HG03354 (cell line): ENCODE data around the gene GALNT18.

Experiments
- ATAC-seq: cut with Tn5 transposase; IDR thresholded peaks from one replicate; pipeline ENCODE4 v1.9.1; 2021; ENCODE audit warnings: mild to moderate bottlenecking; ENCODE audit not compliant: unreplicated experiment, poor library complexity, severe bottlenecking

Gene GALNT18

GRCh38 chr11:11446564-11446963 is 175.2 kb downstream of the GALNT18 start:
- no peak for ATAC-seq

DNA sequence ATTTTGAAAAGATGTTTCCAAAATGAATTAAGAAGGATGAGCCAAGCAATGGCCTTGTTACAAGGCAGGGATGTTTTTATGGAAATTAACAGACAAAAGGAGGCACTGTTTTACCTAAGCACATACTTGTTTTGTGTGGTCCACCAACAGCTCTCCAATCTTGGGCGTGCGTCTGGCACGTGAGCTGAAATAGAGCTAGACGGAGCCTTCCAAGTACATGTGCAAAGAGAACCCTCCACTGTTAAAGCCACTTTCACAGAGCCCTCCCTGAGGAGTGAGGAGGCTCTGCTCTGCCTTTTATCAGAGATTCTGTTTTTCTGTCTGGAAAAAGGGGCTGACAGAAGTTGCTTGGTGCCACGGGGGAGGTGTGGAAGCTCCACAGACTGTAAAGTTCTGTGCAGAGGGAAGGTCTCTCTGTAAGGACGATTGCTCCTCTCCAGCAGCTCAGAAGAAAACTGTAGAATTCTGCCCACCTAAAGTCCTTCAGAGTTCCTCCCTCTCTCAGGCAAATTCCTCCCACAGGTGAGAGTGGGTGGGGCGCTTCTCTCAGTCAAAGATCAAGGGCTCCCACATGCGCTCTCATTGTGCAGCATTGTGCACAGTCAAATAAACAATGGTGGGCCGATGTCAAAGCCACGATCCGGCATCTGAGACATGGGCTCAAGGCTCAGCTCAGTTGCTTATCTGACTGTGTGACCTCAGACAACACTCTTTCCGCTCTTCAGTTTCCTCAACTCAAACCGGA is 176.2 kb downstream of the GALNT18 start:
- ATAC-seq = no peak

DNA sequence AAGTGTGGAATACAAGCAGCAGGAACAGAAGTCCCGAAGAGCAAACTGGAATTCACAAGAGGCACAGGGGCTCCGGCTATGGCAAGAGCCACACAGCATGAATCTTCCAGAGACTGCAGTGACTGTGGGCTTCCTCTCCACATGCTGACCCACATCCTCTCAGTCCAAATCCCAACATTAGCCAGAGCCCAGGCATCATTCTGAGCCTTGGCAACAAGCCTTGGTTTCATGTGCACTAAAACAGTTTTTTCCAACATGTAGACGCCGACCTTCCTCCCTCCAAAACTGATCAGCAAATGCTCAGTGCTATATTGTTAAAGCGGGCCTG is 177.0 kb downstream of the GALNT18 start:
- no peak for ATAC-seq

DNA sequence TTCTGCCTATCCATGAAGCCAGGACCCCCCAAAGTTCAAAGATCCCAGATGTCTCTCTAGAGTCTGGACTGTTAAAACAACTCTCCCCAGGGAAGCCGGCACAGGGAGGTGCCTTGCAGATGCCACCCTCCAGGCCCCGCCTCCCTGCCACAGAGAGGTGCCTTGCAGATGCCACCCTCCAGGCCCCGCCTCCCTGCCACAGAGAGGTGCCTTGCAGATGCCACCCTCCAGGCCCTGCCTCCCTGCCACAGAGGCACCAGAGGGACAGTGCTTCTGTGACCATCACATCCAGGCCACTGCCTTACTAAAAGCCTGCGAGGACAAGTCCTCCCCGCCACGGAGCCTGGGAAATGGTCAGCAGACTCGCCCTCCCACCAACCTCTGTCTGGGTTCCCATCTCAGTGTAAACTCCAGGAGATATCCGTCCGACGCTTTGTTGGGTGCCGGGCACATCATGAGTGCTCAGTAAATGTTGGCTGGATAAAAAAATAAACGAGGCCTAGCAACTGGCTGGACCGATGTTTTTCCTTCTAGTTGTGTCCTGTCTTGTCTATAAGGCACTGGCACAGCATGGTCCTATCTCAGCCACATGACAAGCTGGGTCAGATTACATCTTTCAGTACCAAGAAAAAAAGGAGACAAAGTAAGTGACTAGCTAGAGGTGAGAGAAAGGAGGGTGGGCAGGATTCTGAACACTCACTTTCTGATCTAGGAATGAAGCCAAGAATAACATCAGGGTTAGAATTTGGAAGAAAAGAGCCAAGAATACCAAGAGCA is 177.6 kb downstream of the GALNT18 start:
- ATAC-seq = no peak

- no peak for ATAC-seq
Measured at GRCh38 chr11:11442791-11443190, 179.0 kb downstream of the GALNT18 start.

- no peak for ATAC-seq
Measured at GRCh38 chr11:11441516-11441915, 180.3 kb downstream of the GALNT18 start.

GRCh38 chr11:11441091-11441490 is 180.7 kb downstream of the GALNT18 start:
- ATAC-seq = no peak

GRCh38 chr11:11440144-11440543 is 181.7 kb downstream of the GALNT18 start:
- ATAC-seq = no peak

DNA sequence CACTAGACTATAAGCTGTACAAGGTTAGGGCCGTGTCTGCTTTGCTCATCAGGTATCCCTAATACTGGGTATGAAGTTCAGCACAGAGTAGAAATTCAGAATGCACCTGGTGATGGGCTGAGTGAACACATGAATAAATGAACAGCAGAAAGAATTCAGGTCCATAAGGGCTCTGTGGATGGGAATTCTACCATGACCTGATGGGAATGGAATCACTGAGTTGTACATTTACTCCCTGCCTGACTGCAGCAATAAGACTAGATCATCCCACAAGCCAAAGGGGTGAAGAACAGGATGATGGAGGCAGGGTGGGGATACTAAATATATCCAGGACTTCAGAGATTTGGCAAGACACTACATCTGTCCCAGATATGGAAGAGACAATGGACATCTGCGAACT is 182.2 kb downstream of the GALNT18 start:
- no peak for ATAC-seq

GRCh38 chr11:11436715-11437313 is 185.0 kb downstream of the GALNT18 start:
- ATAC-seq = no peak

DNA sequence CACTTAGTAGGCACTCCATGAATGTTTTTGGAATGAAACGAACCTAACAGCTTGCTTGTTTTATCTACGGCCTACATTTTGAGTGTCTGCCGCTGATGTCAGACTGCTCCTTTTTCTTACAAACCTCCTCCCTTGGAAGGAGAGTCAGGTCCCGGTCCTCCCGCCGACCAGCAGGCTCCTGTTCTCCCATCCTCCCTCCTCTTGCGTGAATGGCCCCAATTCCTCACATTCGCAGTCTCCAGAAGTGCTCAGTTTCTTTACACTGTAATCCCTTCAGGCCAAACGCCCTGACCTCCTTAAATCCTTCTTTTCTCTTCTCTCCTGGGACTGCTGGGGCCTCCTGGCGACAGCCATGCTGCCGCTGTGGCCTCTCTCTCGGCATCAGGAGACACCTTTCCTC is 186.2 kb downstream of the GALNT18 start:
- ATAC-seq = no peak

- no peak for ATAC-seq
Measured at GRCh38 chr11:11433960-11434359, 187.8 kb downstream of the GALNT18 start.

DNA sequence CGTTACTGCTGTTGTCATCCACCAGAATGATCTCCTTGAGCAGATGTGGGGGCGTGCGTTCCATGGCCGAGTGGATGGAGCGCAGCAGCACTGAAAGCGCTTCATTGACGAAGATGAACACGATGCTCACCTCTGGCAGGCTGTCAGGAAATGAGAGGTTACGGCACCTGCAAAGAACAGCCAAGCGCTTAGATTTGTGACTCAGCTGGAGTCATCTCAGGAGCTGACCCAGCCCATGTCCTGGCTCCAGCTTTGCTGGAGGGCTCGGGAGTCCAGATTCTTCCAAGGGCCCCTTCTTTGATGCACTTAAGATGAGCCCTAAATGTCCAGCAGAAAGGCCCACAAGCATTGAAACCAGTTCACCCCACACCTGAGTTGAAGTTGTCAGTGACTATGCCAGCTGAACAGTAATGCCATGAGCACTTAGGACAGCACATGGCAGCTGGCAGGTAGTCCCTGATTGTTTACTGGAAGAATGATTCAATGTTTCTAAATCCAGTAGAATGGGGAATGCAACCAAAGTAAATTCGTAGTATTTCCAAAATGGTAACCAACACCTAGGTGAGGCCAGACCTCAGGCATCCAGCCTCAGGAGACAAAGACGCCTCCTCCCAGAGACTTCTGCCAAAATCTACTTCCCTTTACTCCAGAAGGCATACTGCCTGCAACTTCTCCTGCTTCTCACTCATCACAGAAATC is 189.0 kb downstream of the GALNT18 start:
- ATAC-seq = no peak

DNA sequence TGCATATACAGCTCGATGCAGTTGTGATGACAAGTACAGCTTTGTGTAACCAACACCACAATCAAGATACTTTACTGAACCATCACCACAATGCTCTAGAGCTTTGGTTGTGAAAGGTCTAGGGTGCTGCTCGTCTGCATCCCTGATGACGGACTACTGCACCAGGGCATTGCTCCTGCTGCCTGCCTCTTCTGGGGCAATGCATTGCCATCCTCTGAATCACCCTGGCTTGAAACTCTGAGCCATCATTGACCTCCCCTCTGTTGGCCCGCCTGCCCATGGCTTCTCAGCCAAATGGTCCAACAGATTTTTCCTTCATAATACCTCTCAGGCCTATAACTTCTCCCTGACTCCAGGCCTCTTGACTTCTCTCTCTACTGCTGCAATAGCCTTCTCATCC is 191.4 kb downstream of the GALNT18 start:
- ATAC-seq = no peak

- no peak for ATAC-seq
Measured at GRCh38 chr11:11428714-11429113, 193.1 kb downstream of the GALNT18 start.

DNA sequence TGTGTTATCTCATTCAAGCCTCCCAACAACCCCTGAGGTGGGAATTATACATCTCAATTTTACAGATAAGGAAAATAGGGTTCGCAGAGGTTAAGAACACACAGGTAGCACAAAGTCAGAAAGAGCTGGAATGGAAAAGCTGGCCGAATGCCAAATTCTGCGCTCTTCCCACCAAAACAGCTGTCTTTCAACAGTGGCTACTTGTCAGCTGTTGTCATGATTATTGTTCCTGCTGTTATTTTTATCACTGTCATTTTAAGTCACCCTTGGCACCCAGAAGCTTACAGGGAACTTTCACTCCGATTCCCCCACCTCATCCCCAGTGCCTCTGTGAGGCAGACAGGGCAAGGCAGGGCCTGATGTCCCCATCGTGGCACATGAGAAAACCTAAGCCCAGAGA is 194.3 kb downstream of the GALNT18 start:
- ATAC-seq = no peak

GRCh38 chr11:11427140-11427539 is 194.7 kb downstream of the GALNT18 start:
- no peak for ATAC-seq

DNA sequence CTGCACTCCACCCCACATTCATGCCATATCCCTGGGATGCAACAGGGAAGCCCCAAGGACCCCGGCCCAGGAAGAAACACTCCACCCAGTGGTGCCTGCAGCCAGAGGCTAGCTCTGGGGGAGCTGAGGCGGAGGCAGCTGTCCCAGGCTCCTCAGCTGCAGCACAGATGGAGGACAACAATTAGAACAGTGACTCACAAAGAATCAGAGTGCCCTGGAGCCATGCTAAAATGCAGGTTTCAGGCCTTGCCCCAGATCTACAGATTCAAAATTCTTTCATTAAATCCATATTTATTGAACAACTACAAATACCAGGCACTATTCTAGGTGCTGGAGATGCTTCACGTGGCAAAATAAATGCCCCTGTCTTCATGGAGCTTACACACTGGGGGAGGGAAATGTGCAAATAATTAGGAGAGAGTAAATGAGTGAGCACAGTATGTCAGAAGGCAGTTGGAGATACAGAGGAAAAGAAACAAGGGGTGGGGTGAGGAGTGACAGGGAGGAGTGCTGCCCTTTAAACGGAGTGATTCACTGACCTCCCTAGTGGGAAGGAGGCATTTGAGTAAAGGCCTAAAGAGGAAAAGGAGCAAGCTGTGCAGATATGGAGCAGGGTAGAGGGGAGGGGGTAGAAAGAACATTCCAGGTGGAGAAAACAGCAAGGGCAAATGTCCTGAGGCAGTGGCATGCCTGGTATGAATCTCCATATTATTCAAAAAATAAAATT is 195.4 kb downstream of the GALNT18 start:
- no peak for ATAC-seq

DNA sequence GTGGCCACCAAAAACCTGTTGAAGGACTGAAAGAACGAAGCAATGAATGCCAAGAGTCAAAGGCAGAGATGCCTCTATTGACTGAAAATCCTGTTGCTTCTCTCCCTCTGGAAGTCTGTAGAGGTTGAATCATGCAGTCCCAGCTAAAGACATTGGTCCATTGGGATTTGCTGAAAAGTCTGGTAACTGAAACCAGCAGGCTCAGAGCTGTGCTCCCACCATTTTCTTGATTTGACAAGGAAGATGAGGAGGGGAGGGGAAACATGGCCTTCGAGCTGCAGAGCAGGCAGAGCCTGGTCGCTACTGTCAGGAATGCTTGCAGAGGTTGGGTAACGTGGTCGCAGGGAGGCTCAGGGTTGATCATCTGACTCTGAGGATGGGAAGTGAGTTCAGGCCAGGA is 196.0 kb downstream of the GALNT18 start:
- ATAC-seq = no peak

GRCh38 chr11:11424688-11425087 is 197.1 kb downstream of the GALNT18 start:
- no peak for ATAC-seq
